Ectodermal cell (in vitro differentiated cells): ENCODE results near the gene TTN. TPM values are rescaled to one million over a fixed set of nuclear protein-coding genes. Genes with fewer than 3 reads are reported as not detected.

ENCODE experiments used
- H3K27ac ChIP-seq: 2 replicates; pipeline ENCODE4 v1.7.0; 2013; ENCODE audit warnings: mild to moderate bottlenecking, low read depth, low read length; ENCODE audit not compliant: insufficient read depth, poor library complexity, severe bottlenecking
- H3K27me3 ChIP-seq: 2 replicates; pipeline ENCODE4 v1.7.0; 2013; ENCODE audit warnings: mild to moderate bottlenecking, low read length; ENCODE audit not compliant: insufficient read depth, control insufficient read depth, poor library complexity, severe bottlenecking
- H3K36me3 ChIP-seq: one replicate; pipeline ENCODE4 v1.7.0; 2013; ENCODE audit warnings: low read length; ENCODE audit not compliant: control insufficient read depth, insufficient read depth
- H3K4me1 ChIP-seq: one replicate; pipeline ENCODE4 v1.7.0; 2013; ENCODE audit warnings: low read length; ENCODE audit not compliant: control insufficient read depth, insufficient read depth
- H3K4me3 ChIP-seq: 2 replicates; pipeline ENCODE4 v1.7.0; 2013; ENCODE audit warnings: low read depth, low read length, control low read depth; ENCODE audit not compliant: insufficient read depth
- H3K9me3 ChIP-seq: 2 replicates; pipeline ENCODE4 v1.7.0; 2013; ENCODE audit warnings: mild to moderate bottlenecking, low read length, moderate library complexity; ENCODE audit not compliant: control insufficient read depth
- WGBS, 2 experiments: methylation state at CpG; one replicate each; pipeline ENCODE4 v1.1.7; 2013; ENCODE audit warnings: missing lambda C conversion rate in 2 of 2; 5-methylcytosine and 5-hydroxymethylcytosine counted together
- polyA plus RNA-seq, 4 experiments: library from polyadenylated mRNA; stranded (reverse); fragments of 50-300 nt; gene quantifications; one replicate each; pipeline ENCODE4 v1.2.3, GENCODE V29; 2013

TTN gene
- polyA plus RNA-seq (2013, experiment 1 of 4), result 0.02 TPM
- polyA plus RNA-seq (2013, experiment 2 of 4), result 0.25 TPM
- 0.11 TPM for polyA plus RNA-seq (2013, experiment 3 of 4)
- polyA plus RNA-seq (2013, experiment 4 of 4), result 0.16 TPM

GRCh38 chr2:178807227-178808008 is at the start of gene TTN:
Gene TTN (minus strand): TSS chr2:178807423. CDS start chr2:178804642, 2,781 bp downstream.
- Histone ChIP-seq H3K9me3 (no peaks in the 10 kb centered on the region), H3K27ac (no peak within 1 kb of the TSS), H3K36me3 (no peaks in the 10 kb centered on the region), H3K4me1 (no peaks in the 10 kb centered on the region), H3K4me3 (no peak within 1 kb of the TSS), H3K27me3 (no peaks in the 10 kb centered on the region)
- WGBS, 2 experiments, result 91 to 93% methylated on average over 10 of the region's 10 CpGs

GRCh38 chr2:178855151-178855550 is 47.9 kb upstream of the TTN start:
- no peak overlapping the region for H3K27ac ChIP-seq
- H3K4me3 ChIP-seq, result no peak overlapping the region
- no peaks in the 10 kb centered on the region for H3K9me3 ChIP-seq
- no peaks in the 10 kb centered on the region for H3K27me3 ChIP-seq
- H3K4me1 ChIP-seq, result no peaks in the 10 kb centered on the region
- no peaks in the 10 kb centered on the region for H3K36me3 ChIP-seq

GRCh38 chr2:178848335-178848734 is 41.1 kb upstream of the TTN start:
- H3K27ac ChIP-seq, result no peak overlapping the region
- H3K4me1 ChIP-seq, result no peaks in the 10 kb centered on the region
- H3K9me3 ChIP-seq, result no peaks in the 10 kb centered on the region
- no peaks in the 10 kb centered on the region for H3K36me3 ChIP-seq
- no peak overlapping the region for H3K4me3 ChIP-seq
- WGBS, 2 experiments, result 94% methylated on average over 5 of the region's 5 CpGs
- H3K27me3 ChIP-seq, result no peaks in the 10 kb centered on the region

GRCh38 chr2:178846458-178846802 is 39.2 kb upstream of the TTN start:
- WGBS, 2 experiments, result 83 to 85% methylated on average over 2 of the region's 2 CpGs
- Histone ChIP-seq H3K4me3 (no peak overlapping the region), H3K9me3 (no peaks in the 10 kb centered on the region), H3K4me1 (no peaks in the 10 kb centered on the region), H3K27ac (no peak overlapping the region), H3K36me3 (no peaks in the 10 kb centered on the region), H3K27me3 (no peaks in the 10 kb centered on the region)

GRCh38 chr2:178845566-178846457 is 38.6 kb upstream of the TTN start:
- no peak overlapping the region for H3K27ac ChIP-seq
- no peaks in the 10 kb centered on the region for H3K36me3 ChIP-seq
- H3K4me3 ChIP-seq, result no peak overlapping the region
- H3K9me3 ChIP-seq, result no peaks in the 10 kb centered on the region
- WGBS, 2 experiments, result 78 to 83% methylated on average over 1 to 2 of the region's 2 CpGs
- H3K27me3 ChIP-seq, result no peaks in the 10 kb centered on the region
- H3K4me1 ChIP-seq, result no peaks in the 10 kb centered on the region

- Histone ChIP-seq H3K4me3 (no peak overlapping the region), H3K27me3 (no peaks in the 10 kb centered on the region), H3K36me3 (no peaks in the 10 kb centered on the region), H3K27ac (no peak overlapping the region), H3K4me1 (no peaks in the 10 kb centered on the region), H3K9me3 (no peaks in the 10 kb centered on the region)
- 95 to 96% methylated on average over 1 of the region's 2 CpGs for WGBS, 2 experiments
Measured at GRCh38 chr2:178844701-178845100, 37.5 kb upstream of the TTN start.

GRCh38 chr2:178844269-178844668 is 37.0 kb upstream of the TTN start:
- WGBS, 2 experiments, result 89 to 95% methylated on average over 4 of the region's 4 CpGs

GRCh38 chr2:178843697-178844096 is 36.5 kb upstream of the TTN start:
- H3K4me1 ChIP-seq, result no peaks in the 10 kb centered on the region
- no peak overlapping the region for H3K27ac ChIP-seq
- no peaks in the 10 kb centered on the region for H3K36me3 ChIP-seq
- H3K9me3 ChIP-seq, result no peaks in the 10 kb centered on the region
- 100% methylated on average over 1 of the region's 1 CpG; no CpG with 5 or more reads in 1 of the 2 experiments for WGBS, 2 experiments
- no peak overlapping the region for H3K4me3 ChIP-seq
- H3K27me3 ChIP-seq, result no peaks in the 10 kb centered on the region

More at GRCh38 chr2:178844269-178844668, 37.0 kb upstream of the TTN start:
- no peaks in the 10 kb centered on the region for H3K36me3 ChIP-seq
- no peaks in the 10 kb centered on the region for H3K9me3 ChIP-seq
- no peaks in the 10 kb centered on the region for H3K27me3 ChIP-seq
- no peaks in the 10 kb centered on the region for H3K4me1 ChIP-seq
- H3K4me3 ChIP-seq, result no peak overlapping the region
- no peak overlapping the region for H3K27ac ChIP-seq

GRCh38 chr2:178836807-178837206 is 29.6 kb upstream of the TTN start:
- H3K36me3 ChIP-seq, result no peaks in the 10 kb centered on the region
- no peak overlapping the region for H3K4me3 ChIP-seq
- H3K27ac ChIP-seq, result no peak overlapping the region
- 60 to 64% methylated on average over 4 of the region's 4 CpGs for WGBS, 2 experiments
- no peaks in the 10 kb centered on the region for H3K9me3 ChIP-seq
- no peaks in the 10 kb centered on the region for H3K4me1 ChIP-seq
- no peaks in the 10 kb centered on the region for H3K27me3 ChIP-seq

GRCh38 chr2:178834086-178834485 is 26.9 kb upstream of the TTN start:
- WGBS, 2 experiments, result 92% methylated on average over 9 of the region's 9 CpGs
- no peaks in the 10 kb centered on the region for H3K36me3 ChIP-seq

More at GRCh38 chr2:178834086-178834485, 26.9 kb upstream of the TTN start:
- H3K9me3 ChIP-seq, result no peaks in the 10 kb centered on the region
- no peaks in the 10 kb centered on the region for H3K4me1 ChIP-seq
- H3K27me3 ChIP-seq, result no peaks in the 10 kb centered on the region
- no peak overlapping the region for H3K27ac ChIP-seq
- no peak overlapping the region for H3K4me3 ChIP-seq
